Bronchial epithelial cell (primary cell): Measurements from ENCODE around the gene SPPL2C. TPM values are rescaled to one million over a fixed set of nuclear protein-coding genes. Genes with fewer than 3 reads are reported as not detected.

Experiments
- DNase-seq: peaks from one replicate; pipeline ENCODE4 v3.0.0-alpha.2; 2010; ENCODE audit warnings: low read depth
- FAIRE-seq: peaks from 2 replicates; lab custom pipeline; 2011; peaks lifted over from hg19 to GRCh38; lab: Jason Lieb, UNC
- H3K27me3 ChIP-seq: 2 replicates; pipeline ENCODE4 v1.5.1; 2011; ENCODE audit warnings: low read length; ENCODE audit not compliant: control insufficient read depth, insufficient read depth
- H3K36me3 ChIP-seq: 2 replicates; pipeline ENCODE4 v1.5.1; 2011; ENCODE audit warnings: low read length; ENCODE audit not compliant: control insufficient read depth, insufficient read depth
- H3K4me3 ChIP-seq: 2 replicates; pipeline ENCODE4 v1.5.1; 2011; ENCODE audit warnings: mild to moderate bottlenecking, low read depth, low read length, control low read depth
- CTCF ChIP-seq: IDR thresholded peaks from 2 replicates; pipeline ENCODE4 v1.5.1; 2011; ENCODE audit warnings: mild to moderate bottlenecking, moderate library complexity, low read length, control low read depth, inconsistent platforms; ENCODE audit not compliant: insufficient read depth, severe bottlenecking
- total RNA-seq: library from RNA; depleted of rRNA; stranded (reverse); fragments of >200 nt; gene quantifications from 2 replicates; pipeline ENCODE4 v1.2.1, GENCODE V29; 2014

Gene SPPL2C
- total RNA-seq, 1 donor from 2014 or later, result not detected

- H3K27me3 ChIP-seq, result peaks cover 9% of the 10 kb centered on the region
- H3K36me3 ChIP-seq, result no peaks in the 10 kb centered on the region
- H3K4me3 ChIP-seq, result no peak overlapping the region
- no peak for TF ChIP-seq CTCF
- no peak for FAIRE-seq
- DNase-seq, result no peak
Measured at GRCh38 chr17:45833920-45834319, 10.8 kb upstream of the SPPL2C start.

GRCh38 chr17:45834471-45835396 is 9.9 kb upstream of the SPPL2C start:
- Histone ChIP-seq H3K27me3 (peaks cover 8% of the 10 kb centered on the region), H3K4me3 (no peak overlapping the region), H3K36me3 (no peaks in the 10 kb centered on the region)
- no peak for TF ChIP-seq CTCF
- FAIRE-seq (no peak), DNase-seq (no peak)

- FAIRE-seq (no peak), DNase-seq (no peak)
- no peak for TF ChIP-seq CTCF
- H3K36me3 ChIP-seq, result no peaks in the 10 kb centered on the region
- H3K27me3 ChIP-seq, result peaks cover 8% of the 10 kb centered on the region
- H3K4me3 ChIP-seq, result no peak overlapping the region
Measured at GRCh38 chr17:45835481-45835880, 9.2 kb upstream of the SPPL2C start.

- H3K27me3 ChIP-seq, result peaks cover 8% of the 10 kb centered on the region
- no peak for FAIRE-seq
- H3K36me3 ChIP-seq, result no peaks in the 10 kb centered on the region
- no peak for TF ChIP-seq CTCF
- no peak for DNase-seq
- H3K4me3 ChIP-seq, result no peak overlapping the region
Measured at GRCh38 chr17:45836047-45837044, 8.3 kb upstream of the SPPL2C start.

GRCh38 chr17:45837187-45837586 is 7.5 kb upstream of the SPPL2C start:
- Histone ChIP-seq H3K4me3 (no peak overlapping the region), H3K36me3 (no peaks in the 10 kb centered on the region), H3K27me3 (peaks cover 8% of the 10 kb centered on the region)
- DNase-seq (no peak), FAIRE-seq (no peak)
- TF ChIP-seq CTCF, result no peak
